HEK293 (cell line): Measurements from ENCODE around the gene GSG1.

ENCODE experiments used
- IKZF3 ChIP-seq: fragments of 450-650 bp; IDR thresholded peaks from 2 replicates; pipeline ENCODE4 v1.5.0; 2018; ENCODE audit warnings: missing biosample characterization, mild to moderate bottlenecking, missing genetic modification characterization, moderate library complexity
- MZF1 ChIP-seq: fragments of 450-650 bp; formaldehyde crosslinking; IDR thresholded peaks from 2 replicates; pipeline ENCODE4 v1.5.1; 2017; ENCODE audit warnings: missing biosample characterization, missing genetic modification characterization, borderline replicate concordance
- PBX3 ChIP-seq: sonication (generic); formaldehyde crosslinking; IDR thresholded peaks from 2 replicates; pipeline ENCODE4 v1.8.1; 2022; ENCODE audit warnings: mild to moderate bottlenecking, moderate library complexity, missing genetic modification reagents
- SCRT2 ChIP-seq: fragments of 450-650 bp; formaldehyde crosslinking; IDR thresholded peaks from 2 replicates; pipeline ENCODE4 v1.5.1; 2016; ENCODE audit warnings: missing biosample characterization, missing genetic modification characterization
- SETDB1 ChIP-seq: IDR thresholded peaks from one replicate; pipeline ENCODE4 v1.6.1; 2017; ENCODE audit warnings: mild to moderate bottlenecking, low read length, moderate library complexity, mixed read lengths; ENCODE audit not compliant: insufficient read length
- SP3 ChIP-seq: fragments of 450-650 bp; formaldehyde crosslinking; IDR thresholded peaks from 2 replicates; pipeline ENCODE4 v1.5.1; 2016; ENCODE audit warnings: missing biosample characterization, missing genetic modification characterization
- TRIM28 ChIP-seq: IDR thresholded peaks from 2 replicates; pipeline ENCODE4 v1.6.1; 2011; ENCODE audit warnings: low read length, control low read depth, borderline replicate concordance
- ZEB2 ChIP-seq: fragments of 450-650 bp; formaldehyde crosslinking; IDR thresholded peaks from 2 replicates; pipeline ENCODE4 v1.5.1; 2016; ENCODE audit warnings: missing biosample characterization, missing genetic modification characterization
- ZFP69B ChIP-seq: fragments of 450-650 bp; formaldehyde crosslinking; IDR thresholded peaks from 2 replicates; pipeline ENCODE4 v1.5.1; 2016; ENCODE audit warnings: missing biosample characterization, missing genetic modification characterization
- ZNF133 ChIP-seq: fragments of 450-650 bp; formaldehyde crosslinking; IDR thresholded peaks from 2 replicates; pipeline ENCODE4 v1.5.1; 2016; ENCODE audit warnings: missing biosample characterization, missing genetic modification characterization
- ZNF140 ChIP-seq: fragments of 450-650 bp; formaldehyde crosslinking; IDR thresholded peaks from 2 replicates; pipeline ENCODE4 v1.5.1; 2016; ENCODE audit warnings: missing biosample characterization, missing genetic modification characterization
- ZNF155 ChIP-seq: fragments of 450-650 bp; formaldehyde crosslinking; IDR thresholded peaks from 2 replicates; pipeline ENCODE4 v1.5.1; 2016; ENCODE audit warnings: missing biosample characterization, missing genetic modification characterization
- ZNF157 ChIP-seq: fragments of 450-650 bp; formaldehyde crosslinking; IDR thresholded peaks from 2 replicates; pipeline ENCODE4 v1.5.1; 2016; ENCODE audit warnings: missing biosample characterization, missing genetic modification characterization
- ZNF174 ChIP-seq: fragments of 450-650 bp; formaldehyde crosslinking; IDR thresholded peaks from 2 replicates; pipeline ENCODE4 v1.5.0; 2017; ENCODE audit warnings: missing biosample characterization, mild to moderate bottlenecking, missing genetic modification characterization
- ZNF274 ChIP-seq, 2 experiments: fragments of 200-500 bp in 1 of 2; fragments of 450-650 bp in 1 of 2; sonication (Bioruptor generic) in 1 of 2; formaldehyde crosslinking in 1 of 2; IDR thresholded peaks; 2 replicates each; pipeline versions ENCODE4 v1.5.1 to v1.6.1; 2014 to 2016; ENCODE audit warnings: borderline replicate concordance in 1 of 2, inconsistent platforms in 1 of 2, low read length in 1 of 2, missing biosample characterization in 1 of 2, missing genetic modification characterization in 1 of 2
- ZNF341 ChIP-seq: fragments of 450-650 bp; formaldehyde crosslinking; IDR thresholded peaks from 2 replicates; pipeline ENCODE4; 2016; ENCODE audit warnings: low read depth, missing biosample characterization, missing genetic modification characterization
- ZNF423 ChIP-seq: fragments of 450-650 bp; formaldehyde crosslinking; IDR thresholded peaks from 2 replicates; pipeline ENCODE4 v1.5.1; 2016; ENCODE audit warnings: missing biosample characterization, missing genetic modification characterization
- ZNF510 ChIP-seq: fragments of 450-650 bp; formaldehyde crosslinking; IDR thresholded peaks from 2 replicates; pipeline ENCODE4 v1.5.1; 2018; ENCODE audit warnings: mild to moderate bottlenecking, missing genetic modification characterization, missing biosample characterization; ENCODE audit not compliant: insufficient replicate concordance
- ZNF521 ChIP-seq: fragments of 450-650 bp; formaldehyde crosslinking; IDR thresholded peaks from 2 replicates; pipeline ENCODE4 v1.5.1; 2017; ENCODE audit warnings: missing biosample characterization, mild to moderate bottlenecking, missing genetic modification characterization
- ZNF560 ChIP-seq: fragments of 450-650 bp; formaldehyde crosslinking; IDR thresholded peaks from 2 replicates; pipeline ENCODE4 v1.5.1; 2017; ENCODE audit warnings: missing biosample characterization, missing genetic modification characterization, borderline replicate concordance
- ZNF571 ChIP-seq: fragments of 450-650 bp; formaldehyde crosslinking; IDR thresholded peaks from 2 replicates; pipeline ENCODE4 v1.5.0; 2017; ENCODE audit warnings: missing biosample characterization, missing genetic modification characterization
- ZNF624 ChIP-seq: fragments of 450-650 bp; formaldehyde crosslinking; IDR thresholded peaks from 2 replicates; pipeline ENCODE4 v1.5.1; 2017; ENCODE audit warnings: missing biosample characterization, missing genetic modification characterization
- ZNF629 ChIP-seq: fragments of 450-650 bp; formaldehyde crosslinking; IDR thresholded peaks from 2 replicates; pipeline ENCODE4 v1.5.1; 2017; ENCODE audit warnings: missing biosample characterization, missing genetic modification characterization
- ZNF658 ChIP-seq: fragments of 450-650 bp; formaldehyde crosslinking; IDR thresholded peaks from 2 replicates; pipeline ENCODE4; 2016; ENCODE audit warnings: missing biosample characterization, missing genetic modification characterization
- ZNF768 ChIP-seq: fragments of 450-650 bp; formaldehyde crosslinking; IDR thresholded peaks from 2 replicates; pipeline ENCODE4 v1.5.1; 2018; ENCODE audit warnings: missing biosample characterization, mild to moderate bottlenecking, missing genetic modification characterization
- ZNF776 ChIP-seq: fragments of 450-650 bp; formaldehyde crosslinking; IDR thresholded peaks from 2 replicates; pipeline ENCODE4 v1.5.0; 2017; ENCODE audit warnings: missing biosample characterization, missing genetic modification characterization, borderline replicate concordance
- ZNF791 ChIP-seq: fragments of 450-650 bp; formaldehyde crosslinking; IDR thresholded peaks from 2 replicates; pipeline ENCODE4 v1.5.1; 2016; ENCODE audit warnings: missing biosample characterization, missing genetic modification characterization
- ZNF792 ChIP-seq: fragments of 450-650 bp; formaldehyde crosslinking; IDR thresholded peaks from 2 replicates; pipeline ENCODE4 v1.5.1; 2016; ENCODE audit warnings: missing biosample characterization, missing genetic modification characterization
- ZSCAN16 ChIP-seq: fragments of 450-650 bp; formaldehyde crosslinking; IDR thresholded peaks from 2 replicates; pipeline ENCODE4 v1.5.1; 2016; ENCODE audit warnings: missing biosample characterization, missing genetic modification characterization
- ZSCAN23 ChIP-seq: fragments of 450-650 bp; formaldehyde crosslinking; IDR thresholded peaks from 2 replicates; pipeline ENCODE4 v1.5.1; 2016; ENCODE audit warnings: missing biosample characterization, missing genetic modification characterization
- ZSCAN5A ChIP-seq: fragments of 450-650 bp; formaldehyde crosslinking; IDR thresholded peaks from 2 replicates; pipeline ENCODE4 v1.5.1; 2016; ENCODE audit warnings: missing biosample characterization, missing genetic modification characterization
- TF ChIP-seq, protein P1 (sequence below): fragments of 450-650 bp; formaldehyde crosslinking; IDR thresholded peaks from 2 replicates; pipeline ENCODE4 v1.5.1; 2016; ENCODE audit warnings: missing biosample characterization, missing genetic modification characterization
- TF ChIP-seq, protein P2 (sequence below): fragments of 450-650 bp; formaldehyde crosslinking; IDR thresholded peaks from 2 replicates; pipeline ENCODE4 v1.5.1; 2017; ENCODE audit warnings: missing biosample characterization, missing genetic modification characterization
- TF ChIP-seq, protein P3 (sequence below): fragments of 450-650 bp; formaldehyde crosslinking; IDR thresholded peaks from 2 replicates; pipeline ENCODE4; 2016; ENCODE audit warnings: missing biosample characterization, missing genetic modification characterization

Gene GSG1

DNA sequence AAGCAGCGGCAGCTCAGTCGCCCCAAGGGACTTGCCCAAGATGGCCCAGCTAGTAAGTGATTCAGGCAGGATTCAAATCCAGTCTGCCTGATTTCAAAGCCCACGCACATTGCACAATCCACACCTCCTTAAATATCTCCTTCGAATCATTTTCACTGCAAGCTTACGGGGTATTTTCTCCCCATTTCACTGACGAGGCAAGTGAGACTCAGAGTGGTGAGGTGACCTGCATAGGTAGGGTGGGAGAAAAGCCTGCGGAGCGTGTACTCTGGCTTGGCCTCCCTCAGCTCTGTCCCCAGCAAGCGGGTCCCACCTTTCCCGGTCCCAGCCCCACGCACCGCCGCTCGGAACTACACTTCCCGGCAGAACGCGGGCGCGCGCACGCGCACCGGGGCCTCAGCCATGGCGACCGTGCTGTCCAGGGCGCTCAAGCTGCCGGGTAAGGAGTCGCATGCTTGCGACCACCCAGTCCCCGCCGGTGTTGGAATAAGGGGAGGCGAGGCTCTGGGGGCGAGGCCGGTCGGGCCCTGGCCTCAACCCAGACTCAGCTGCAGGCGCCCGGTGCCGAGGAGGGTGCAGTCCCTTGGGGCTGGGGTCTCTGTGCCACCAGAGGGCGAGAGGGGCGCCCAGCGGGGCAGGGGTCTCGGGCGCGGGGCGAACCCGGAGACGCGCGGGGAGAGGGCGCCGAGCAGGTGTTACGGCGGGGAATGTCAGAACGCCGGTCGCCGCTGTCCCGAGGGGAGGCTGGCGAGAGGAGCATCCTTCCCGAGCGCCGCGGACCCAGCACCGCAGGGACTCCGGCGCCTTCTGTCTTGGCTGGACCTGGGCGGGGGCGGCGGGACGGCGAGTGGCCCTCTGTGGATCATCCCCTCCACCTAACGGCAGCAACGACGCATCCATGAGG lies 59.2 kb downstream of the GSG1 start, which contains the start of gene FAM234B (continued):
- no peak for TF ChIP-seq ZNF174
- TF ChIP-seq, protein P1, sequence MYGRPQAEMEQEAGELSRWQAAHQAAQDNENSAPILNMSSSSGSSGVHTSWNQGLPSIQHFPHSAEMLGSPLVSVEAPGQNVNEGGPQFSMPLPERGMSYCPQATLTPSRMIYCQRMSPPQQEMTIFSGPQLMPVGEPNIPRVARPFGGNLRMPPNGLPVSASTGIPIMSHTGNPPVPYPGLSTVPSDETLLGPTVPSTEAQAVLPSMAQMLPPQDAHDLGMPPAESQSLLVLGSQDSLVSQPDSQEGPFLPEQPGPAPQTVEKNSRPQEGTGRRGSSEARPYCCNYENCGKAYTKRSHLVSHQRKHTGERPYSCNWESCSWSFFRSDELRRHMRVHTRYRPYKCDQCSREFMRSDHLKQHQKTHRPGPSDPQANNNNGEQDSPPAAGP (tag by site-specific recombination) = no peak
- no peak for TF ChIP-seq ZNF521 (tag by site-specific recombination)
- 0 out of 2 replicates have a peak, but pooled peaks have one; percentile 28 for TF ChIP-seq PBX3 (CRISPR knock-in tag)
- TF ChIP-seq ZNF560 (tag by site-specific recombination) = no peak
- TF ChIP-seq ZEB2 (tag by site-specific recombination) = no peak; the same call in 1 of the 2 replicates
- no peak for TF ChIP-seq SETDB1
- TF ChIP-seq ZNF157 = no peak
- TF ChIP-seq ZSCAN23 (tag by site-specific recombination) = no peak
- TF ChIP-seq ZNF792 = no peak
- TF ChIP-seq ZNF510 = no peak
- no peak; the same call in 1 of the 2 replicates for TF ChIP-seq IKZF3 (tag by site-specific recombination)
- no peak for TF ChIP-seq ZNF155
- no peak for TF ChIP-seq ZNF658 (tag by site-specific recombination)
- TF ChIP-seq SCRT2 (tag by site-specific recombination) = no peak
- TF ChIP-seq ZNF571 (tag by site-specific recombination) = no peak
- no peak for TF ChIP-seq ZNF341
- TF ChIP-seq ZNF791 (tag by site-specific recombination) = no peak
- TF ChIP-seq ZNF629 = peak; percentile 43; the same call in 1 of the 2 replicates
- TF ChIP-seq SP3 (tag by site-specific recombination) = peak; percentile 48
- peak; percentile 100 for TF ChIP-seq ZFP69B (tag by site-specific recombination)
- TF ChIP-seq ZNF768 (tag by site-specific recombination) = peak; percentile 71; the same call in 1 of the 2 replicates
- no peak for TF ChIP-seq ZNF776 (tag by site-specific recombination)
- no peak for TF ChIP-seq ZSCAN5A (tag by site-specific recombination)
- TF ChIP-seq ZNF140 (tag by site-specific recombination) = no peak
- TF ChIP-seq TRIM28 = no peak
- TF ChIP-seq ZSCAN16 (tag by site-specific recombination) = no peak
- no peak for TF ChIP-seq MZF1 (tag by site-specific recombination)
- TF ChIP-seq ZNF423 (tag by site-specific recombination) = peak; percentile 81; the same call in 1 of the 2 replicates
- TF ChIP-seq, protein P2, sequence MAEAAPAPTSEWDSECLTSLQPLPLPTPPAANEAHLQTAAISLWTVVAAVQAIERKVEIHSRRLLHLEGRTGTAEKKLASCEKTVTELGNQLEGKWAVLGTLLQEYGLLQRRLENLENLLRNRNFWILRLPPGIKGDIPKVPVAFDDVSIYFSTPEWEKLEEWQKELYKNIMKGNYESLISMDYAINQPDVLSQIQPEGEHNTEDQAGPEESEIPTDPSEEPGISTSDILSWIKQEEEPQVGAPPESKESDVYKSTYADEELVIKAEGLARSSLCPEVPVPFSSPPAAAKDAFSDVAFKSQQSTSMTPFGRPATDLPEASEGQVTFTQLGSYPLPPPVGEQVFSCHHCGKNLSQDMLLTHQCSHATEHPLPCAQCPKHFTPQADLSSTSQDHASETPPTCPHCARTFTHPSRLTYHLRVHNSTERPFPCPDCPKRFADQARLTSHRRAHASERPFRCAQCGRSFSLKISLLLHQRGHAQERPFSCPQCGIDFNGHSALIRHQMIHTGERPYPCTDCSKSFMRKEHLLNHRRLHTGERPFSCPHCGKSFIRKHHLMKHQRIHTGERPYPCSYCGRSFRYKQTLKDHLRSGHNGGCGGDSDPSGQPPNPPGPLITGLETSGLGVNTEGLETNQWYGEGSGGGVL (tag by site-specific recombination) = no peak
- TF ChIP-seq ZNF274 (IDR thresholded peaks at IDR 0.05; ENCODE audit: low read length) = no peak
- no peak for TF ChIP-seq ZNF274 (tag by site-specific recombination; IDR thresholded peaks at IDR 0.05; ENCODE audit: borderline replicate concordance)
- no peak for TF ChIP-seq ZNF133 (tag by site-specific recombination)
- TF ChIP-seq ZNF624 (tag by site-specific recombination) = no peak
- TF ChIP-seq, protein P3, sequence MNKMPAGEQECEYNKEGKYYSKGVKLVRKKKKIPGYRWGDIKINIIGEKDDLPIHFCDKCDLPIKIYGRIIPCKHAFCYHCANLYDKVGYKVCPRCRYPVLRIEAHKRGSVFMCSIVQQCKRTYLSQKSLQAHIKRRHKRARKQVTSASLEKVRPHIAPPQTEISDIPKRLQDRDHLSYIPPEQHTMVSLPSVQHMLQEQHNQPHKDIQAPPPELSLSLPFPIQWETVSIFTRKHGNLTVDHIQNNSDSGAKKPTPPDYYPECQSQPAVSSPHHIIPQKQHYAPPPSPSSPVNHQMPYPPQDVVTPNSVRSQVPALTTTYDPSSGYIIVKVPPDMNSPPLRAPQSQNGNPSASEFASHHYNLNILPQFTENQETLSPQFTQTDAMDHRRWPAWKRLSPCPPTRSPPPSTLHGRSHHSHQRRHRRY (tag by site-specific recombination) = no peak
